ENCODE data around the gene CYP2D6.

DNA sequence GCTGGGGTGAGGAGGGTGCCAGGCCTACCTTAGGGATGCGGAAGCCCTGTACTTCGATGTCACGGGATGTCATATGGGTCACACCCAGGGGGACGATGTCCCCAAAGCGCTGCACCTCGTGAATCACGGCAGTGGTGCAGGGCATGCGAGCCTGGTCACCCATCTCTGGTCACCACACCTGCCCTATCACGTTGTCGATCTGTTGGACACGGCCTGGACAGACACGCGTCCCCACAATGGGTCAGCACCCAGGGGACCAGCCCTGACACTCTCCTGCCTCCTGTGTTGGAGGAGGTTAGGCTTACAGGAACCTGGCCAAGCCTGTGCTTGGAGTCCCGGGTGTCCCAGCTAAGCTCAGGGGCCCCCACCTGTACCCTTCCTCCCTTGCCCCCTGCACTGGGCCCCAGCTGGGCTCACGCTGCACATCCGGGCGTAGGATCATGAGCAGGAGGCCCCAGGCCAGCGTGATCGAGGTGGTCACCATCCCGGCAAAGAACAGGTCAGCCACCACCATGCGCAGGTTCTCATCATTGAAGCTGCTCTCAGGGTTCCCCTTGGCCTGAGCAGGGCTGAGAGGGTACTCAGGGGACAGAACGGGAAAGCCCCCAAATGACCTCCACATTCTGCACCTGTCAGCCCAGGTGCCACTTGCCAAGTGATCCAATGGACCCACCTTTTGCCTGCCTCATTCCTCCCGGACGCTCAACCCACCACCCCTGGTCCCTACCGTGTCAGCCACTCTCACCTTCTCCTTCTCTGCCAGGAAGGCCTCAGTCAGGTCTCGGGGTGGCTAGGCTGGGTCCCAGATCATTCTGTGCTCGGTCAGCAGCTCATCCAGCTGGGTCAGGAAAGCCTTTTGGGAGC lies 20.3 kb upstream of the CYP2D6 start:
- TF ChIP-seq CTCF (IDR thresholded peaks at IDR 0.05; ENCODE audit: borderline replicate concordance, extremely low read depth, low read length, poor library complexity, severe bottlenecking) (no peak), EZH2 (IDR thresholded peaks at IDR 0.05; ENCODE audit: borderline replicate concordance, low read depth, low read length, severe bottlenecking) (no peak)
